HEK293 (cell line): Measurements from ENCODE around the gene ZCCHC7.

Source experiments
- ZNF221 ChIP-seq: fragments of 450-650 bp; formaldehyde crosslinking; IDR thresholded peaks from 2 replicates; pipeline ENCODE4 v1.5.1; 2017; ENCODE audit warnings: missing biosample characterization, missing genetic modification characterization, borderline replicate concordance
- TF ChIP-seq, protein P1 (sequence below): fragments of 450-650 bp; formaldehyde crosslinking; IDR thresholded peaks from 2 replicates; pipeline ENCODE4 v1.5.1; 2016; ENCODE audit warnings: missing biosample characterization, missing genetic modification characterization

DNA sequence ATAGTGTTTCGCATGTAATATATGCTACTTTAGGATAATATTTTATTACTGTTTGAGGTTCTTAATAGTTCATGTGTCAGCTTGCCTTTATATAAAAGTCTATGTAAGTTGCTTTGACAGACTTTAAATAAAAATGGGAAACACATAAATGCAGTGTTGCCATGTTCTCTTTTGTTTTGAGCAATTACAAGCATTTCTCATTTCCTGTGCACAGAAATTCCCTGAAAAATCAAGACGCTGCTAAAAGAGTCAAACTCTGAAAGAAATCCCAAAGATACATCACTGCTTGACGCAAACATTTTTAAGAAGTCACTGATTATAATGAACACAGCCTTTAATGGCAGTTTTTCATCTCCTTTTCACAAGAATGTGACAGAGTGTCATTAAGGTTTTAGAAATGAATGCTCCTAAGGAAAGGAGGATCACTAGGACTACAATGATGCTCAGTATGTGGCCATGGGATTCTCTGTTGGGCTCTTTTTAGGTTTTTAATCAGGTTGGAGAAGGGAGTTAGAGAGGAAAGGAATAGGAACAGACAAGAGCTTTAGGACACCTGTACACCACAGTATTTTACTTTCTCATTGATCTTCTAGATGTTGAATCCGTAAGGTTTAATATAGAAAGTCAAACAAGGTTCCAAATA lies 29.4 kb downstream of the ZCCHC7 start:
- TF ChIP-seq, protein P1, sequence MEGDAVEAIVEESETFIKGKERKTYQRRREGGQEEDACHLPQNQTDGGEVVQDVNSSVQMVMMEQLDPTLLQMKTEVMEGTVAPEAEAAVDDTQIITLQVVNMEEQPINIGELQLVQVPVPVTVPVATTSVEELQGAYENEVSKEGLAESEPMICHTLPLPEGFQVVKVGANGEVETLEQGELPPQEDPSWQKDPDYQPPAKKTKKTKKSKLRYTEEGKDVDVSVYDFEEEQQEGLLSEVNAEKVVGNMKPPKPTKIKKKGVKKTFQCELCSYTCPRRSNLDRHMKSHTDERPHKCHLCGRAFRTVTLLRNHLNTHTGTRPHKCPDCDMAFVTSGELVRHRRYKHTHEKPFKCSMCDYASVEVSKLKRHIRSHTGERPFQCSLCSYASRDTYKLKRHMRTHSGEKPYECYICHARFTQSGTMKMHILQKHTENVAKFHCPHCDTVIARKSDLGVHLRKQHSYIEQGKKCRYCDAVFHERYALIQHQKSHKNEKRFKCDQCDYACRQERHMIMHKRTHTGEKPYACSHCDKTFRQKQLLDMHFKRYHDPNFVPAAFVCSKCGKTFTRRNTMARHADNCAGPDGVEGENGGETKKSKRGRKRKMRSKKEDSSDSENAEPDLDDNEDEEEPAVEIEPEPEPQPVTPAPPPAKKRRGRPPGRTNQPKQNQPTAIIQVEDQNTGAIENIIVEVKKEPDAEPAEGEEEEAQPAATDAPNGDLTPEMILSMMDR = no peak
- TF ChIP-seq ZNF221 (tag by site-specific recombination) = no peak
